ENCODE results near the gene NLGN1. TPM values are rescaled to one million over a fixed set of nuclear protein-coding genes. Genes with fewer than 3 reads are reported as not detected.
A peak's percentile ranks its signal among the peaks of the same experiment; 100 is the strongest.

The NLGN1 gene
- polyA plus RNA-seq, 1 donor from 2014 or later = 2.7 TPM

- peaks cover 5% of the 10 kb centered on the region for H3K79me2 ChIP-seq (replicated peaks; ENCODE audit: insufficient read depth, low read length)
- H3K9me2 ChIP-seq (ENCODE audit: insufficient read depth, low read length) = no peaks in the 10 kb centered on the region
- H3F3A ChIP-seq (ENCODE audit: insufficient read depth, low read length, poor library complexity, severe bottlenecking) = no peaks in the 10 kb centered on the region
- peaks cover 11% of the 10 kb centered on the region for H3K27me3 ChIP-seq (ENCODE audit: insufficient read depth, low read depth, low read length)
- H4K20me1 ChIP-seq (ENCODE audit: insufficient read depth) = no peaks in the 10 kb centered on the region
- H3K27ac ChIP-seq (ENCODE audit: low read length) = no peak overlapping the region
- no peak overlapping the region for H2AFZ ChIP-seq (ENCODE audit: low read depth, low read length)
- H3K4me3 ChIP-seq (ENCODE audit: low read length) = peak overlapping the region; percentile 69
- H3K9ac ChIP-seq (ENCODE audit: low read length) = no peak overlapping the region
- peak overlapping the region; percentile 46 for H3K4me2 ChIP-seq (ENCODE audit: low read length)
- H3K9me3 ChIP-seq (ENCODE audit: low read length) = no peaks in the 10 kb centered on the region
- TF ChIP-seq POLR2AphosphoS5 (IDR thresholded peaks at IDR 0.05) (no peak), CTCF (IDR thresholded peaks at IDR 0.05; ENCODE audit: poor library complexity, severe bottlenecking) (no peak), RAD21 (conservative IDR thresholded peaks at IDR 0.05) (no peak), SMC3 (conservative IDR thresholded peaks at IDR 0.05; ENCODE audit: poor library complexity) (no peak), EZH2 (IDR thresholded peaks at IDR 0.05; ENCODE audit: borderline replicate concordance, insufficient read depth, low read length, poor library complexity, severe bottlenecking) (no peak), EP300 (conservative IDR thresholded peaks at IDR 0.05; ENCODE audit: poor library complexity, severe bottlenecking) (no peak), REST (IDR thresholded peaks at IDR 0.05; ENCODE audit: borderline replicate concordance) (no peak), TAF1 (IDR thresholded peaks at IDR 0.05; ENCODE audit: low read depth) (no peak), MXI1 (conservative IDR thresholded peaks at IDR 0.05; ENCODE audit: poor library complexity, severe bottlenecking) (no peak)
- no peaks in the 10 kb centered on the region for H3K36me3 ChIP-seq (ENCODE audit: insufficient read depth, low read length)
These were observed 188.6 kb downstream of the NLGN1 start for GRCh38 chr3:173586166-173586565.

GRCh38 chr3:173587055-173587454, 189.5 kb downstream of the NLGN1 start:
- Histone ChIP-seq H3F3A (ENCODE audit: insufficient read depth, low read length, poor library complexity, severe bottlenecking) (no peaks in the 10 kb centered on the region), H3K4me3 (ENCODE audit: low read length) (no peak overlapping the region), H3K27ac (ENCODE audit: low read length) (no peak overlapping the region), H4K20me1 (ENCODE audit: insufficient read depth) (no peaks in the 10 kb centered on the region), H3K9me2 (ENCODE audit: insufficient read depth, low read length) (no peaks in the 10 kb centered on the region), H3K36me3 (ENCODE audit: insufficient read depth, low read length) (no peaks in the 10 kb centered on the region), H3K27me3 (ENCODE audit: insufficient read depth, low read depth, low read length) (peaks cover 11% of the 10 kb centered on the region), H3K9ac (ENCODE audit: low read length) (no peak overlapping the region), H3K9me3 (ENCODE audit: low read length) (no peaks in the 10 kb centered on the region), H3K4me2 (ENCODE audit: low read length) (no peak overlapping the region), H3K79me2 (replicated peaks; ENCODE audit: insufficient read depth, low read length) (peaks cover 5% of the 10 kb centered on the region), H2AFZ (ENCODE audit: low read depth, low read length) (no peak overlapping the region)
- TF ChIP-seq CTCF (IDR thresholded peaks at IDR 0.05; ENCODE audit: poor library complexity, severe bottlenecking) (no peak), EP300 (conservative IDR thresholded peaks at IDR 0.05; ENCODE audit: poor library complexity, severe bottlenecking) (no peak)

All from neural cell (in vitro differentiated cells).